DMS53 treated with DMSO at 0.1 percent for 48 hours (cell line): ENCODE data around the gene PPP1R16B.

Experiments used
- DNase-seq: peaks from one replicate; lab custom pipeline; 2025; ENCODE audit not compliant: unreplicated experiment; lab: John Stamatoyannopoulos, UW

PPP1R16B gene

DNA sequence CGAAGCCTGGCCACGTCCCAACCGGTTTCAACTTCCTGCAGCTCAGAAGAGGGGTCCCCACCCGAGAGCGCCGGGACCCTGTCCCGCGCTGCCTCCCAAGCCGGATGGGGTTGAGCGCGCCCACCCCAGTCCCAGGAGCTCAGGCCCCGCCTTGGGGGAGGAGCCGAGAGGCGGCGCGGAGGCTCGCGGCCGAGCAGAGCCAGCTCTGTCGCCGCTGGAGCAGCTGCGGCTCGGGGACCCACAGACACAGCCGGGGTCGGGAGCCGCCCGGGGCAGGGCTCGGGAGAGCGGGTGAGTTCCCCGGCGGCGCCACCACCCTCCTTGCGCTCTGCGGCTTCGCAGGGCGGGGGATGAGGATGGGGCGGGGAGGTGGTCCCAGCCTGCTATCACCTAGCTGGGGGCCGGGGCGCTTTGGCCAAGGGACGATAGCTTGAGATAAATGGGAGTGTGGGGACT, at the start of gene PPP1R16B:
TSS of gene PPP1R16B (plus strand) at position 196 of the 456 bp plus-strand sequence. CDS start 30,229 bp downstream, outside the sequence.
- no peak for DNase-seq

- DNase-seq, result no peak
Measured at GRCh38 chr20:38757145-38757775, 48.2 kb upstream of the PPP1R16B start.

GRCh38 chr20:38759106-38759505, 46.4 kb upstream of the PPP1R16B start:
- no peak for DNase-seq

GRCh38 chr20:38760978-38761377, 44.5 kb upstream of the PPP1R16B start:
- DNase-seq, result no peak

DNA sequence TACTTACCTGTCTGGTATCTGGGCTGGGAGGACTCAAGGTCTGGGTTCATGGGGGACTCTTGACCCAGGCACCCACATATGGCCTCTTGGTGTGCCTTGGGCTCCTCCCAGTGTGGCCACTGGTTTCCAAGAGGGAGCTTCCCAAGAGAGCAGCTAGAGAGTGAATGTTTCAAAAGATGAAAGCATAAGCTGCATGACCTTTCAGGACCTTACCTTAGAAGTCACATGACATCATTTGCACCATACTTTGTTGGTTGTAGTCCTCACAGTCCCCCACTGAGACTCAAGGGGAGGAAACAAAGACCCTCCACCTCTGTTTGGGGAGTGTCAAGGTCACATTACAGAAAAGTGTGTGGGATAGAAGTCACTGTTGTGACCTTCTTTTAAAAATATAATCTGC, 43.3 kb upstream of the PPP1R16B start:
- DNase-seq, result no peak

DNA sequence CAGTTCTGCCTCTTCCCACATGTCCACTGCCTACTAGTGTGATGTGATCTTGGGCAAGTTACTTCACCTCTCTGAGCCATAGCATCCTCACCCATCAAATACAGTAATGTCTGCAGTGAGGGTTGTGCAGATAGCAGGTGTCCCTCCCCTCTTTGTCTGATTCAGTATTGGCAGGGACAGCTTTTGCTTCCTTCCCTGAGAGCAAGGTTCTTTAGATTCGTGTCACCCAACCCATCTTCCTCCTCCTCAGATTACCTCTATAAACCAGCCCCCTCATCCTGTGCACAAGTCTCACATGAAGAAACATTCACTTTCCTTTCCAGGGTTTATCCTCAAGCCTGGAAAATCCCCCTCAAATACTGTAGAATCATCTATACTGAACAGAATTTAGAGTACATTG, 41.9 kb upstream of the PPP1R16B start:
- DNase-seq, result no peak

GRCh38 chr20:38764567-38765318, 40.8 kb upstream of the PPP1R16B start:
- no peak for DNase-seq

DNA sequence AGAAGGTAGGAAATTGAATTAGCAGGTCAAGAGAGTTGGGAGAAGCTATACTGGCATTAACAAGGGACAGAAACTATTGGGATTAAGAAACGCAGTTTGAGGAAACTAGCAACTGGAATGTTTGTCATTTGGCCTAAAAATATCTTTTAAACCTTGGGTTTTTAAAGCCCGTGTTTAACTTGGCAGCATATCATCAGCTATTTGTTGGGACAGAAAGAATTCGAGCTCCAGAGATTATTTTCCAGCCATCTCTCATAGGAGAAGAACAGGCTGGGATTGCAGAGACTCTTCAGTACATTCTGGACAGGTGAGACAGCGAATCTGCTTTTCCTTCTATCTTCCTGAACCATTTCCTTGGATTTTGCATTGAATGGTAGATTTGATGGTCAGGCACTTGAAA, 39.4 kb upstream of the PPP1R16B start:
- no peak for DNase-seq

DNA sequence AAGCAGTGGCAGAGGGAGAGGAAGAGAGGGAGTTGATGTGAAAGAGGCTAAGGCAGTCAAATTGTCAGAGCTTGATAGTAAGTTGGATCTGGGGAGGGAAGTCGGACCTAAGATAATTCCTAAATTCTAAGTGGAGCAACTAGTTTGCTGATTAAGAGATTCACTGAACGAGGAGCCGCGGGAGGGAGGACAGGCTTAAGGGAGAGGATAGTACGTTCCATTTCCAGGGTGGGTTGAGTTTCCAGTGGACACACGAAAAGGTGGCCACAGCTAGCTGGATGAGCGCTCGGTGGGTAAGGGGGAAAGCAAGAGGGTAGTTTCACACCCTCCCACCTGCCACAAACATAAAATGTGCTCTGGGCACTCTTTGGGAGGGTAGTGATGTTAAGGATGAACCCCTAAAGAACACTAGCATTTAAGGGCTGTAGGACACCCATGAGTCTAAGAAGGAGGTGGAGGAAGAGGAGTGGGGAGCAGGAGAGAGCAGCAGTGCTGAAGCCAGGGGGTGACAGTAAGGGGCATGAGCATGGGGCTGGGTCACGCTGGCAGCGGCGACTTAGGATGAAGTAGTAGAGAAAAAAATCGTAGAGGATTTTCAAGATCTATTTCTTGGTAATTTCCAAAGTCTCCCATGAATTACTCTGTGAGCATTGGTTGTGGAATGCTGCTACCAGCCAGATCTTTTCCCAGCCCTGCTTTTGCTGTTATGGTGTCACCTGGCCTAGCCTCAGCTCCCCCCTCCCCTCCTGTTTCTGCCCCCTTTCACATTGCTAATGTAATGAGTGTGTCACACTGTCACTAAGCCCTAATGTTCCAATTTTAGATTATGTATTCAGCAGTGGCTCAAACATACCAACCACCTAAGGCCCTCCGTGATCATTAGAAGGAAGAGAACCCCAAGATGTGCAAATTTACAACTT, 35.9 kb upstream of the PPP1R16B start:
- no peak for DNase-seq

DNA sequence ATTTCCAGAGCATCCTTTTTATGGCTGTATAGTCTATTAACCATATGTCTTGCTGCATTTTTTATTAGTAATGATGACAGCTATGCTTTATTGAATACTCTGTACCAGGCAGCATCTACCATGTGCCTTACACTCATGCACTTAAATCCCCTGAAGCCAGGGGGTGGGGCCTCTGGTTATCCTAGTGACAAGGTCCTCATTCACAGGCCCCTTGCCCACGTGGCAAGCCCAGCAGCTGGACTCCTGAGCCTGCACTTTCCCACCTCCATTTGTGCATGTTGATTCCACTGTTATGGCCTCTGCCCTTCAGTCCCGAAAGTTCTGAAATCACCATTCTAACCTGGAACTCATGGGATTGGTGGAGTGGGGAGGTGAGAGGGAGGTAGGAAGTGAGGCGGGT, 35.0 kb upstream of the PPP1R16B start:
- no peak for DNase-seq

DNA sequence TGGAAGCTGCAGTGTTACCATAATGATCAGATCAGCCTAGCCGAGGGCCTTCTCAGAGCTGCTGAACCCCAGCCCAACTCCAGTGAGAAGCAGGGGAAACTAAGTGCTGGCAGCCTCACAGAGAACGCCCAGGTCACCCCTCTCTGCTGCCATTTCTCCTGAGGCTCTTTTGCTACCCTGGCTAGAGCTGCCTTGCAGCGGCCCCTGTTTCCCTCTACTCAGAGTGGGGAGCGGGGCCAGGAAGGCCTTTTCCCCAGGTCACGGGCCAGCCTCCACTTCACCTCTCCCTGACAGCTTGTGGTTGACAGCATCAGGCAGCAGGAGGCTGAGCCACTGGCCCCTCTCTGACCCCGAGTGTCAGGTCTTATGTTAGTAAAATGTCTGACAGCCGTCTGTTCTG, 34.5 kb upstream of the PPP1R16B start:
- no peak for DNase-seq

- no peak for DNase-seq
Measured at GRCh38 chr20:38771621-38772020, 33.9 kb upstream of the PPP1R16B start.

- DNase-seq, result no peak
Measured at GRCh38 chr20:38774167-38774566, 31.3 kb upstream of the PPP1R16B start.

DNA sequence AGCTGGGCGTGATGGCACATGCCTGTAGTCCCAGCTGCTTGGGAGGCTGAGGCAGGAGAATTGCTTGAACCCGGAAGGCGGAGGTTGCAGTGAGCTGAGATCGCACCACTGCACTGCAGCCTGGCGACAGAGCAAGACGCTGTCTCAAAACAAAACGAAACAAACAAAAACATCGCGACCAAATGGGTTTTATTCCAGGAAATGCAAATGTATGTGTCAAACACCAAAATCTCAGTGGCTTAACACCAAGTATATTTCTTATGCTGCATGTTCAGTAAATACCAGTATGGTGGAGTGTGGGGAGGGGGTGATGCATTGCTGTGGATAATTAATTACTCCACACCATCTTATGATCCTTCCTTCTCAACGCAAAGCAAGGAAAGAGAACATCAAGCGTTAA, 29.1 kb upstream of the PPP1R16B start:
- DNase-seq, result no peak

DNA sequence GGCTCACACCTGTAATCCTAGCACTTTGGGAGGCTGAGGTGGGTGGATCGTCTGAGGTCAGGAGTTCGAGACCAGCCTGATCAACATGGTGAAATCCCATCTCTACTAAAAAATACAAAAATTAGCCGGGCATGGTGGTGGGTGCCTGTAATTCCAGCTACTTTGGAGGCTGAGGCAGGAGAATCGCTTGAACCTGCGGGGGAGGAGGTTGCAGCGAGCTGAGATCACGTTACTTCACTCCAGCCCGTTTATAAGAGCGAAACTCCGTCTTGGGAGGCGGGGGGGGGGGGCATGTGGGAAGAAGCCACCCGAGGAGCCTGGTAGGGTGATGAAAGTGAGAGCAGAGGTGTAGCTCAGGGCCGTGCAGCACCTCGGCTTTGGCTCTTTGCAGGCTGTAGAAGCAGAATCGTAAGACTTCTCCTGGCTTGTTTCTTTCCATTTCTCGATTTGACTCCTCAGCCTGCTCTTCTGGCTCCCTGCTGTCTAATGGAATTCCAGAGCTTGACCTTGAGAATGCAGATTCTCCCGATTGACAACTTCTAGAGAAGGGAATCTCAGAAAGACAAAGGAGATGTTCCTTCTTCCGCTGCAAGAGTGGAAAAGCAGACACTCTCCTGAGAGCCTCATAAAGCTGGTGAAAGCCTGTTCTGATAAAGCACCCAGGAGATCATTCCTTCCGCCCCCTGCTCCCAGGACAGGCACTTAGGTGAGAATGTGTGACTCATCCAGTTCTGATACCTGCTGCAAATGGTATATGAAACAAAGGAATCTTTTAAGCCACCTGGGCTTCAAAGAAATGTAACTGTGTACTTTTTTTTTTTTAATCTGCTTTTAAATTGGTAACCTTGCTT, 26.0 kb upstream of the PPP1R16B start:
- DNase-seq, result no peak

DNA sequence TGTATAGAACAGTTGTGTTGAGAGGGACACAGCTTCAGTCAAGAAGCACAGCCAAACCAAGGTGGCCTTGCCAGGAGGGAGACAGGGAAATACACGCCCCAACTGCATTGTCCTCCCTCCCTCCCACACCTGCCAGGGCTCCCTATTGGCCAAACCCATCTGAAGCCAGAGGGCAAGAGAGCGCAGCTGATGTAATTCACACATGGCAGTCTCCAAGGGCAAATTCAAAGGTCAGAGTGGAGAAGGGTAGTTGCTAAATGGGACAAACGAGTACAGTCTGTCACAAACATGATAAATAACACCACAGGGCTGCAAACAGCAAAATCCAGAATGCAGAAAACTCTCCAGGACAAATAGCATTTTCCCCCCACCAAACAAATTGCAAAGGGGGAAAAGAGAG, 23.2 kb upstream of the PPP1R16B start:
- DNase-seq, result no peak

DNA sequence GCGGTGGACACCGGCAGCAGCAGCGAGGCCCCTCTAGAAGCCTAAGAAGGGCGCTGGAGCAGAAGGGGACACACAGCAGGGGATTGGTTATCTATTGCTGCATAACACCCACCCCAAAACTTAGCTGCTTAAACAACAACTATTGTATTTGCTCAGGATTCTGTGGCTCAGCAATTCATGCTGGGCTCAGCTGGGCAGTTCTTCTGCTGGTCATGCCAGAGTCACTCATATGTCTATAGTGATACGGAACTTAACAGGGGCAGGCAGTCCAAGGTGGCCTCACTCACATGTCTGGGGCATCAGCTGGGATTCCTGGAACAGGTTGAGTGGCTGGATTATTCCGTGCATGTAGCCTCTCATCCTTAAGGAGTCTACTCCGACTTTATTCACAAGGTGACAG, 17.6 kb upstream of the PPP1R16B start:
- DNase-seq, result no peak

DNA sequence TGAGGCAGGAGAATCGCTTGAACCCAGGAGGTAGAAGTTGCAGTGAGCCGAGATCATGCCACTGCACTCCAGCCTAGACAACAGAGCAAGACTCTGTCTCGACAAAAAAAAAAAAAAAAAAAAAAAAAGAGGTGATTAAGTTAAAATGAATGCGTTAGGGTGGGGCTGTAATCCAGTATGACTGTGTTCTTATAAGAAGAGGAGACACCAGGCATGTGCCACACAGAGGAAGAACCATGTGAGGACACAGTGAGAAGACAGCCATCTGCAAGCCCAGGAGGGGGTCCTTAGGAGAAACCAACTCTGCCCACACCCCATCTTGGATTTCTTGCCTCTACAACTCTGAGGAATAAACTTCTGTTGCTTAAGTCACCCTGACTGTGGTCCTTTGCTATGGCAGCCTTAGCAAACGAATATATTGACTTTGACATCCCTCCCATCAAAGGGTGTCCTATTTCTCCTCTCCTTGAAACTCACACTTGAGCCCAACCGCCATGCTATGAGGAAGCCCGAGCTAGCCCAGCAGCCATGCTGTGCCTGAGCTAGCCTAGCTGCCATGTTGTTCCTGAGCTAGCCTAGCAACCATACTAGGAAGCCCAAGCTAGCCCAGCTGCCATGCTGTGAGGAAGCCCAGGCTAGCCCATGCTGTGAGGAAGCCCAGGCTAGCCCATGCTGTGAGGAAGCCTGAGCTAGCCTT, 15.8 kb upstream of the PPP1R16B start:
- DNase-seq, result no peak

DNA sequence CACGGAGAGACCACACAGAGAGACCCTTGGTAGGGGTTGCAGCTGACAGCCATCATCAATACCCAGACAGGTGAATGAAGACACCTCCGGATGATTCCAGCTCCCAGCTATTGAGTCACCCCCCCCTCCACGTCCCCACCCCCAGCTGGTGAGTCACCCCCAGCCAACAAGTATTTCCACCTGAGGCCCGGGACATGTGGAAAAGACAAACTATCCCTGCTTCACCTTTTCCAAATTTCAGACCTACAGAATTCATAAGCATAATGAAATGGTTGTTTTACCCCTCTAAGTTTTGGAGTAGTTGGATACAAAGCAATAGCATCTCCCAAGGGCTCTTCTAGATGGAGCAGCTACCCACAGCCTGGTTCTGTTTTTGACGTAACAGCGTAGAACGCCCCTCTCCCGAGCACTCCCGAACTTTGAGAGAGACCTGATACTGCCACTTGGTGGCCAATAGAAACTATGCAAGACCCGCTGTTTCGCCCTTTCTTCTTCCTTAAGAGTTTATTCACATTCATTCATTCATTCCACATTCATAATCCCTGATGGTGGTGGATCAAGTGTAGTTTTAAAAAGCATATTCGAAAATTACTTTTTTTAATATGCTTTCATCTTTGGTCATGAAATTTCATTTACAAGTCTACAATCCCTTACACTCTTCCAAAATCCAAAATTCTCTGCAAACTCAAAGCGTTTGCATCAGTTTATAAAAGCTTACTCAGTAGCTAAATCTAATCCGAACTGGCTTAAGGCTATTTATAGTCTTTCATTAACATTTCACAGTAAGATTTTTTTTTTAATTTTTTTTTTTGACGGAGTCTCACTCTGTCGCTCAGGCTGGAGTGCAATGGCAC, 15.1 kb upstream of the PPP1R16B start:
- DNase-seq, result no peak
